ENCODE data around the gene MINAR2. TPM values are rescaled to one million over a fixed set of nuclear protein-coding genes. Genes with fewer than 3 reads are reported as not detected.

MINAR2 gene
- total and polyA plus RNA-seq, 2 experiments from 2014 or later, result not detected

- no peak overlapping the region for H3K4me3 ChIP-seq
- in situ Hi-C loops (cut with MboI), result no loop called here
- H3K9me3 ChIP-seq (ENCODE audit: low read depth), result no peaks in the 10 kb centered on the region
- no peaks in the 10 kb centered on the region for H3K79me2 ChIP-seq (ENCODE audit: insufficient read depth)
- H2AFZ ChIP-seq, result no peak overlapping the region
- H3K4me2 ChIP-seq (ENCODE audit: unreplicated experiment), result no peak overlapping the region
- 2 to 7% methylated on average over 2 of the region's 2 CpGs for WGBS, 2 experiments (ENCODE audit: low coverage in 1 of 2, low lambda C conversion rate in 2 of 2, missing lambda C conversion rate in 2 of 2)
- H3K9me2 ChIP-seq (ENCODE audit: insufficient read depth), result no peaks in the 10 kb centered on the region
- H3K36me3 ChIP-seq (ENCODE audit: low read depth), result no peaks in the 10 kb centered on the region
- H3K4me1 ChIP-seq (ENCODE audit: insufficient read depth), result no peaks in the 10 kb centered on the region
- no peaks in the 10 kb centered on the region for H3K27me3 ChIP-seq (replicated peaks; ENCODE audit: insufficient read depth)
- H3F3A ChIP-seq (ENCODE audit: insufficient read depth), result no peaks in the 10 kb centered on the region
- H3K27ac ChIP-seq, result no peak overlapping the region
- TF ChIP-seq EZH2phosphoT487 (IDR thresholded peaks at IDR 0.05; ENCODE audit: insufficient read depth, low read depth) (no peak), EZH2 (IDR thresholded peaks at IDR 0.05; ENCODE audit: insufficient read depth, poor library complexity, severe bottlenecking) (no peak)
- no peak overlapping the region for H3K9ac ChIP-seq
- no peaks in the 10 kb centered on the region for H4K20me1 ChIP-seq (ENCODE audit: insufficient read depth)
- no peak for DNase-seq
These were observed 8.1 kb upstream of the MINAR2 start for GRCh38 chr5:129739773-129740172.

- no peaks in the 10 kb centered on the region for H3K79me2 ChIP-seq (ENCODE audit: insufficient read depth)
- H3K27ac ChIP-seq, result no peak overlapping the region
- H2AFZ ChIP-seq, result no peak overlapping the region
- no peaks in the 10 kb centered on the region for H3K36me3 ChIP-seq (ENCODE audit: low read depth)
- no peak overlapping the region for H3K4me3 ChIP-seq
- H3F3A ChIP-seq (ENCODE audit: insufficient read depth), result no peaks in the 10 kb centered on the region
- no peaks in the 10 kb centered on the region for H3K4me1 ChIP-seq (ENCODE audit: insufficient read depth)
- 0 to 2% methylated on average over 2 of the region's 2 CpGs for WGBS, 2 experiments (ENCODE audit: low coverage in 1 of 2, low lambda C conversion rate in 2 of 2, missing lambda C conversion rate in 2 of 2)
- in situ Hi-C loops (cut with MboI), result no loop called here
- H3K9me3 ChIP-seq (ENCODE audit: low read depth), result no peaks in the 10 kb centered on the region
- H3K4me2 ChIP-seq (ENCODE audit: unreplicated experiment), result no peak overlapping the region
- no peak for DNase-seq
- H3K9me2 ChIP-seq (ENCODE audit: insufficient read depth), result no peaks in the 10 kb centered on the region
- no peak overlapping the region for H3K9ac ChIP-seq
- H3K27me3 ChIP-seq (replicated peaks; ENCODE audit: insufficient read depth), result no peaks in the 10 kb centered on the region
- no peak for TF ChIP-seq EZH2 (IDR thresholded peaks at IDR 0.05; ENCODE audit: insufficient read depth, poor library complexity, severe bottlenecking)
- TF ChIP-seq EZH2phosphoT487 (IDR thresholded peaks at IDR 0.05; ENCODE audit: insufficient read depth, low read depth), result no peak
- H4K20me1 ChIP-seq (ENCODE audit: insufficient read depth), result no peaks in the 10 kb centered on the region
These were observed 4.2 kb upstream of the MINAR2 start for GRCh38 chr5:129743541-129744187.

- Histone ChIP-seq H3K9me2 (ENCODE audit: insufficient read depth) (no peaks in the 10 kb centered on the region), H3K9me3 (ENCODE audit: low read depth) (no peaks in the 10 kb centered on the region), H3K4me1 (ENCODE audit: insufficient read depth) (no peaks in the 10 kb centered on the region), H3K9ac (no peak overlapping the region), H4K20me1 (ENCODE audit: insufficient read depth) (no peaks in the 10 kb centered on the region), H3K4me3 (no peak overlapping the region), H3K27ac (no peak overlapping the region), H3K36me3 (ENCODE audit: low read depth) (no peaks in the 10 kb centered on the region), H3F3A (ENCODE audit: insufficient read depth) (no peaks in the 10 kb centered on the region), H3K27me3 (replicated peaks; ENCODE audit: insufficient read depth) (no peaks in the 10 kb centered on the region), H3K4me2 (ENCODE audit: unreplicated experiment) (no peak overlapping the region), H2AFZ (no peak overlapping the region), H3K79me2 (ENCODE audit: insufficient read depth) (no peaks in the 10 kb centered on the region)
- TF ChIP-seq EZH2 (IDR thresholded peaks at IDR 0.05; ENCODE audit: insufficient read depth, poor library complexity, severe bottlenecking) (no peak), EZH2phosphoT487 (IDR thresholded peaks at IDR 0.05; ENCODE audit: insufficient read depth, low read depth) (no peak)
- no peak for DNase-seq
- 24 to 31% methylated on average over 4 of the region's 4 CpGs for WGBS, 2 experiments (ENCODE audit: low coverage in 1 of 2, low lambda C conversion rate in 2 of 2, missing lambda C conversion rate in 2 of 2)
- in situ Hi-C loops (cut with MboI), result no loop called here
These were observed 1.9 kb upstream of the MINAR2 start for GRCh38 chr5:129745997-129746396.

- H3K27me3 ChIP-seq (replicated peaks; ENCODE audit: insufficient read depth), result no peaks in the 10 kb centered on the region
- H3K9me2 ChIP-seq (ENCODE audit: insufficient read depth), result no peaks in the 10 kb centered on the region
- no peak overlapping the region for H3K27ac ChIP-seq
- no peaks in the 10 kb centered on the region for H3F3A ChIP-seq (ENCODE audit: insufficient read depth)
- H3K4me1 ChIP-seq (ENCODE audit: insufficient read depth), result no peaks in the 10 kb centered on the region
- DNase-seq, result no peak
- no peaks in the 10 kb centered on the region for H3K9me3 ChIP-seq (ENCODE audit: low read depth)
- H2AFZ ChIP-seq, result no peak overlapping the region
- H3K4me3 ChIP-seq, result no peak overlapping the region
- H3K79me2 ChIP-seq (ENCODE audit: insufficient read depth), result no peaks in the 10 kb centered on the region
- no peaks in the 10 kb centered on the region for H4K20me1 ChIP-seq (ENCODE audit: insufficient read depth)
- TF ChIP-seq EZH2phosphoT487 (IDR thresholded peaks at IDR 0.05; ENCODE audit: insufficient read depth, low read depth) (no peak), EZH2 (IDR thresholded peaks at IDR 0.05; ENCODE audit: insufficient read depth, poor library complexity, severe bottlenecking) (no peak)
- no peak overlapping the region for H3K9ac ChIP-seq
- 2 to 4% methylated on average over 2 of the region's 2 CpGs for WGBS, 2 experiments (ENCODE audit: low coverage in 1 of 2, low lambda C conversion rate in 2 of 2, missing lambda C conversion rate in 2 of 2)
- in situ Hi-C loops (cut with MboI), result no loop called here
- H3K36me3 ChIP-seq (ENCODE audit: low read depth), result no peaks in the 10 kb centered on the region
- H3K4me2 ChIP-seq (ENCODE audit: unreplicated experiment), result no peak overlapping the region
These were observed 1.0 kb upstream of the MINAR2 start for GRCh38 chr5:129746876-129747275.
